Measurements from ENCODE around the gene OTOG.

The OTOG gene

DNA sequence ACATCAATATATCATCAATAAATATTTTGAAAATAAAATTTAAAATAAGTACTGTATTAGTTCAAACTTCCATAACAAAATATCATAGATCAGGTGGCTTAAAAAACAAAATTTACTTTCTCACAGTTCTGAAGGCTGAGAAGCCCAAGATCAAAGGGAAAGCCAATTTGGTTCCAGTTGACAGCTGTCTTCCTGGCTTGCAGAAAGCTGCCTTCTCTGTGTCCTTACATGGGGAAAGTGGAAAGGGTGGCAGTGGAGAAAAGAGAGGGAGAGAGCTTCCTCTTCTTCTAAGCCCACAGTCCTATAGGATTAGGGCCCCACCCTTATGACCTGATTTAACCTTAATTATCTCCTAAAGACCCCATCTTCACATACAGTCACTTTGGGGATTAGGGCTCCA, 121.1 kb downstream of the OTOG start:
- no peak for DNase-seq

DNA sequence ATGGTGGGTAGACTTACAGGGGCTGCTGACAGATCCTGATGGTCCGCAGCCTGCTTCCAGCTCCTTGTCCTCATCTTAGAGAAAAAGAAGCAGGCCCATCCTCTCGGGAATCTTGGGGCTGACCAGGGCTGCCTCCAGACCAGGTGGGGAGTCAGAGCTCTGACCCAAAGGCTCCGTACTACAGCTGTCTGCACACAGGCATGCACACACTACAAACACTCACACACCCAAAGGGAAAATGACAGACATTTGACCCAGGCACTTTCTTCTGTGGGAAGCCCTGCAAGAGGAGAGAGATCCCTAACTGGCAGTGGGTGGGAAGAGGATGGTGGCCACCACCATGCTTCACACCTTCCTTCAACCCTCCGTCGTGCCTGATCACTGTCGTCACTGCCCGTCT, 125.4 kb downstream of the OTOG start:
- DNase-seq: no peak

DNA sequence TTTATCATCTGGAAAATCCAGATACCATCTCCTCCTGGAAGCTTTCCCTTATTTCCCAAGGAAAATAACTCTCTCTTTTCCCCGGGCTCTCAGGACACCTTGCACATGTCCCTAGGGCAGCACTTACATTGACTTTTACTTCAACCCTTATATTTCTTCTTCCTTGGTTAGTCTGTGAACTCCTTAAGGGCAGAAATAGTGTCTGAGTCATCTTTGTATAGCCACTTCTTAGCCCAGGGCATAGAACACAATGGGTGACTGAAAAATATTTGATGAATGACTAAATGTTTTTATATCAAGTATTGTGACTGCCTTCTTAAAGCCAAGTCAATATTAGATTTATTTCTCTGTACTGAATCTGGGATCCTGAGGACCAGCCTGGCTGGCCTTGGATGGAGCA, 126.9 kb downstream of the OTOG start:
- DNase-seq: no peak

DNA sequence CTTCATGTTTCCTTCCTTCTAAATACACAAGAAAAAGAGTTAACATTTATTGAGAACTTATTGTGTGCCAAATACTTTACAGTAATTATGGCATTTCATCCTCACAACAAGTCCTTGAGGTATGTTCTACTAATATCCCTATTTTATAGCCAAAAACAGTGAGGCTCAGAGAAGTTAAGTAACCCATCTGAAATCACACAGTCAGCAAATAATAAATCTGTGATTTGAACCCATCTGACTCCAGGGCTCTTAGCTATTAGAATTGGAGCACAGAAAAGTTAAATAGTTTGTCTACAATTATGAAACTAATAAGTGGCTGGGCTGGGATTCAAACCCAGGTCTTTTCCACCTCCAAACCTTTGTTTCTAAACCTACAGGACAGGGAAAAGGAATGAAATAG, 135.8 kb downstream of the OTOG start:
- DNase-seq: no peak

DNA sequence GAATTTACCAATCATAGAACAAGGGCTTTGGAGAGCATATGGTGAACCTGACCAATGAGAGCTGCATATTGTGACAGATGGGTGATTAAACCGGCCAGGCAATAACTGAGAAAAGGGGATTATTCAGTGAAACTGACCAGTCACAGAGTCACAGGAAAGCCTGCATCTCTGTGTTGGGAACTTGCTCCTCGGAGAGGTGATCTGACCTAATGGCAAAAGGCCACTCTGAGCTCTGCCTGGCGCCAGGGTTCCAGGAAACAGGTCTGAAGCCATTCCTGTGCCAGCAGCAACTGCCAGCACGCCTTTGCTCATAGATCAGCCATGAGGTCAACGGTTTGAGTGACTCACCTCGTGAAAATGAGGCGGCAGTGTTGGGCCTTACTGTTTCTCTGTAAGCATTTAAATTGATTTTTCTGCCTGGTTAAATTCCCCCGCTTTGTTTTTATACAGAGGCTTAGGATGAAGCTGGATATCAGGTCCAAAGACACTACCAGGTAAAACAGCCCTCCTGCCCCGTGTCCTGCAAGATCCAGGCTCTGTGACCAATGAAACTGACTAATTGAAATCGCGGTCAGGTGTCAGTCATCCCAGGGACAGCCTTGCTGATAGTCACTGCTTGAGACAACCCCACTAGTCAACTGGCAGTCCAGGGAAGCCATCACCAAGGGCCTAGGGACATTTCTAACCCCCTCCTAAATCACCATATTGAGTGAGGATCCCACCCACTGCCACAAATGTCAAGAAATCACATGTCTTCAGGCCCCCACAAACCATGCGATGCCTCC, 136.5 kb downstream of the OTOG start:
- no peak for DNase-seq

DNA sequence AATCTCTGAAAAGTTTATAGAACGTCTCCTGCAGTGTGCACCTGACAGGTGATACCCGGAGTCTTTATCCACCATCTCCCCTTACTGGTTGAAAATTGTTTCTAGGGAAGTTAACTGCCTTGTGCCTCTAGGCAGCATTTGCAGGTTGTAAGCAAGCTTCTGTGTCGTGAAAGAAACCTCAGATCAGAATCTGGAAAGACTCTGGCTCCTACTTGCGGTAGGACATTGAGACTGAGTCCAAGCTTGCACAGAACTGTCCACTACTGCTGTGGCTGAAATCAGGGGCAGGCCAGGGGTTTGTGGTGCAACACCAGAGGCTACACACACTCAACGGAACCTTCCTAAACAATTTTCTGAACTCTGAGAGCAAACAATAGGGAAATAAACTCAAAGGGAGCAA, 137.5 kb downstream of the OTOG start:
- no peak for DNase-seq

DNA sequence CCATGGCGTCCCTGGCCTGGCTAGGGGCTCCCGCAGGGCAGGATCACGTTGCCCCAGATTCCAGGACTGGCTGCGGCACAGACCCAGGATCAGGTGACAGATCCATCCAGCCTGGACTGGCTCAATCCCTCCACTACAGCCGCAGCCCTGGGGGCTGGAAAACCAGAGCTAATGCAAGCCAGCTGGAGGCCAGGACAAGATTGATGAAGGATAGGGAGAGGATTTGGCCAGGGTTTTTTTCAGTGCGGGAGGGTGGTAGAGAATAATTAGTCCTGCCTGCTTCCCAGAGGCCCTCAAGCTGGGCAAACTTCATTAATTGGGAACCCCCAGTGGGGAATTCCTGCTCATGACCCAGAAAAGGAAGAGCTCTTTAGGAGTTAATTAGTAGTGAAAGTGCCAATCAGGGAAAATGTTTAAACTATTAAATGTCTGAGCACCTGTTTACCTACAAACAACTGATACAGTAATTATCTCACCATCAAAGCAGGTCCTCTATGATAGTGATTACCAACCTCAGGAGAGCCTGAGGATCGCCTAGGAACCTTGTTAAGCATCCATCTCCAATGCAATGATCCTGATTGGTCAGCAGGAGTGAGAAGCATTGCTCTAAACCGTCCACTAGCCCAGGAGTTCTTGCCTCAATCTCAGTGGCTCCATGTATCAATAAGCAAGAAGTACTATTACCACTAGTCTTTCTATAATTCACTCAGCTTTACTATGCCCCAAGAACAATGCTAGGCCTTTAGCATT, 139.3 kb downstream of the OTOG start:
- no peak for DNase-seq

DNA sequence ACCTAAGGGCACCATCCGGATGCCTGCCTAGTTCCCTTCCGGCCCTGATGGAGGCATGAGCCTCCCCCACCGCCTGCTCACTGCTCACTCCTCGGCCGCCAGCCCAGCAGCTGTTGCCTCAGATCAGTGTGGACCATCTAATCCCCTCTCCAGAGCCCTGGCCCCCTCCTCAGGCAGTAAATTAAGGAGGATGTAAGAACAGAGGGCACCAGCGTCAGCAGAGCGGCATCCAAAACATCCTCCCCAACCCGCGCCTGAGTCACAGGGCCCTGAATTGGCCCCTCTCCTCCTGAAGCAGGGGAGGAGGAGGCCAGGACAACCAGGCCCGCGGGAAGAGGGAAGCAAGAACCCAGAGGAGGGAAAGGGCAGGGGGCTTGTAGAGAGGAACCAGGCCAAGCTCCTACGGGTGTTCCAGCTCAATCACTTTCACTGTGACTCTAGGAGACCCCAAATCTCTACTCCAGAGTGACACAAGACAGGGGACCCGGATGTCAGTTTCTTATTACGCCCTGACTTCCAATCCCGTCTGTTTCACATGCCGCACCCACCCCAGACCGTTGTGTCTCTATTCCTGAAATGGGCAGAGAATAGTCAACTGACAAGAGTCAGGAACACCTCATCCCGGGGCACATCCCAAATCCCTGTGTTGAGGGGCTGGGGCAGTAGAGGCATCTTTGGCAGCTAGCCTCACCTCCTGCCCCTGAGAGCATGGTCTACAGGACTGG, 141.0 kb downstream of the OTOG start:
- DNase-seq: no peak

DNA sequence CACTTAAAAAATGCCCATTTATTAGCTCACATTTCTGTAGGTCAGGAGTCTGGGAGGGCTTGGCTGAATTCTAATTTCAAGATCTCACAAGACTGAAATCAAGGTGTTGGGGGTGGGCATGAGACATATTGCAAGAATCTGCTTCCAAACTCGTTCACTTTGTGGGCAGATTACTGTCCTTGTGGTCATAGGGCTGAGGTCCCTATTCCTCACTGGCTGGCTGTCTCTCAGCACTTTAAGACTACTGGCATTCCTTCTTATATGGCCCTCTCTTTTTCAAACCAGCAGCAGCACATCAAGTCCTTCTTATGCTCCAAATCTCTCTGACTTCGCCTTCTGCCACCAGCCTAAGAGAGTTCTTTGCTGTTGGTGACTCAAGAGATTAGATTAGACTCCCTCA, 144.5 kb downstream of the OTOG start:
- no peak for DNase-seq

DNA sequence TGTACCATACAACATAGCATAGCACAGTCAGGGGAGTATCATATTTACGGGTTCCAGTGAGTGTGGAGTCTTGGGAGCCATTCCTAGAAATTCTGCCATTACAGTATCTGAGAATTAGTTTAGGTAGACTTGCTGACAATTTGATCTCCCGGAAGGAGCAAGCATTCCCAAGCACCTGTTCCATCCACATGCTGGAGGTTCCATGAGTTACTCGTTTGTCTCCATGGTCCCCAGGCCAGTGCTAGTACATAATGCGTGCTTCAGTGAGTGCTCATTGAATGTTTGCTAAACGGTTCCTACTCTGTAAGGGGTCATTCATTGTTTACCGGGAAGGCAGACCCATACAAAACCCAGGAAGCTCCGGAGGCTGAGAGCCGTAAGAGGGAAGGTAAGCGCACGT, 144.9 kb downstream of the OTOG start:
- DNase-seq: no peak

DNA sequence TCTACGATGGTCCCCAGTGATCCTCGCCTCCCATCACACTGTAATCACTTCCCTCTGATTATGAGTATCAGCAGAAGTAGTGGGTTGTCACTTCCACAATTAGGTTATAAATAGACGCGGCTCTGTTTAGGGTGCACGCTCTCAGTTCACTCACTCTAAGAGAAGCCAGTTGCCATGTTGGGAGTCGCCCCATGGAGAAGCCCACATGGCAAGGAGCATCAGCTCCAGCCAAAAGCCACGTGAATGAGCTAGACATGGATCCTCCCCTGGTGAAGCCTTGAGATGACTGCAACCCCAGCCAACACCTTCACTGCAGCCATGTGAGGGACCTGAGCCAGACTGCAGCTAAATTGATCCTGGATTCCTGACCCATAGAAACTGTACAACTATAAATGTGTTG, 145.9 kb downstream of the OTOG start:
- DNase-seq: no peak

DNA sequence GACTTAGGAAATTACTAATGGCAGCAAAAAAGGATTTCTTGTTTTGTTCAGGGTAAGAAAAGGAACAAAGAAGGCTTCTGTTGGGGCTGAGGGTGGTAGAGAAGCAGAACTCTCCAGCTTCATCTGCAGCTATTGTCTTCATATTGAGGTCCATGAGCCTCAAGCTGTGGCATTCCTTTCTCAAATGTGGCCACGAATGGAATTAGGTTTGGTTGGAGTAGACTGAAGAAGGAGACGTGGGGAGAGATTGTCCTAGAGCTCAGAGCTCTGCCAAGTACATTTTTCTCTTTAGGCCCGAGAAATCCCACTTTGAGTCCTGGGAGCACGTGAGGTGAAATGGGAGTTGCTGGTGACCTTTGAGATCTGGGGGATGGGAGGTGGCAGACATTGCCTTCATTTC, 146.5 kb downstream of the OTOG start:
- no peak for DNase-seq

DNA sequence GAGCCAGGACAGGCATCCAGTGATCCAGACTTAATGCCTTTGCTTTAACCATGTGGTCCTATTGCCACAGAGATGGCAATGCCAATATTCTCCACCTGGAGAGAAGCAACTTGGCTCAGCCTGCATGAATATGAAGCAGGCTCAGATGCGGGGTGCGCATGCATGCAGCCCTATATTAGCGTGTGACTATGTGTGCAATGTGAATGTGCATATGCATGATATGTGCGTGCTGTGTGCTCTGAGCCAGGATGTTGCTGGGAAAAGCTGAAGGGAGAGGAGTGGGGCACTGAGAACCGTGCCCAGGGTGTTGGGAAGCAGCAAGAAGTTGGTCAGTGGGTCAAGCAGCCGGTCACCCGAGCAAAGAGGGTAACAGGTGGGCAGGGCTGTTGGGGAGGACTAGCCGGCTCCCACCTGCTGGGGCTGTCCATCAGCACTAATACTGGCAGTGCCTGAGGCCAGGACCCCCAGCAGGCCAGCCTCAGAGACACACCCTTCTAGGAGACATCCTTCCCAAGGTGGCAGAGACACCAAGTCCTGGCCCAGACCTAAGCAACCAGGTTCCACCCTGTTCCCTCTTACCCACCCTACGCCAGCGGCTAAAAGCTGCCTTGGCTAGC, 147.5 kb downstream of the OTOG start:
- DNase-seq: no peak

DNA sequence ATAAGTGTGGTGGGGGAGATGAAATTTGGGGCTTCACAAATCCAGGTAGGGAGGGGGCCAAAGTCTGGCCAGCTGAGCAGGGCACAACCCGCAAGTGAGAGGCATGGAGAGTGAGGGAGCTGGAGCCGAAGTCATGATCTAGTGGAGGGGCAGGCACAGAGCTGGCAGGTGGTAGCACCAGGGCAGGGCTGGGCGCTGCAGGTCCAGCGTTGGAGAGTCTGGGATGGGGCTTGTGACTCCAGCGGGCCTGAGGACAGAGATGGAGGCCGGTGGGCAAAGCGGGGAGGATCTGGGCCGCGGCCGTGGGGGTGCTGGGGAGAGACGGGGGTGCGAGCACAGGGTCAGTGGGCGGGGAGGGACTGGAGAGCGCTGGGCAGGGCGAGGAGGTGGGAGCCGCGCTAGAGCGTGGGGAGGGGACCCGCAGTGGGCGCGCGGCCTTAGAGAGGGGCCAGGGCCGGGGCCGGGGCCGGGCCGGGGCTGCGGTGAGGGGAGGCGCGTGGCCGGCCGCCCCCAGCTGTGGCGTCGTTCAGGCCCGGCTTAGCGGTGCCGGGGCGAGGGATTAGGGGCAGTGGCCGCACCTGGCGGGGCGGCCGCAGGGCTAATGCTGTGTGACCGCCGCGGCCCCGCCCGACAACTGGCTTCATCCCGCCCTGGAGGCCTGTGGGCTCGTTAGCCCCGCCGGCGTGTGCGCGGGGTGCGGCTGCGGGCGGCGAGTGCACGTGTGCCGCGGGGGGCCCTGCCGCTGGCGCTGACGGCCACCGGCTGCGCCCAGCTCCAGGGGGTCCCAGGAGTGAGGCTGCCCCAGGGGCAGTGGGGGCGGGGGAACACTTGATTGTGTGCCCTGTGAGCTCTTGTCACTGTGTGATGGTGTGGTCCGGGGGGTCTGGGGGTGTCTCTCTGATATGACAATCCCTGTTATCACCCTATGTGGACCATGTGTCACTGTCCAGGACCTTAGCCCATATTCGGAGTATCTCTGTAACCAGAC, 148.7 kb downstream of the OTOG start:
- DNase-seq: no peak

DNA sequence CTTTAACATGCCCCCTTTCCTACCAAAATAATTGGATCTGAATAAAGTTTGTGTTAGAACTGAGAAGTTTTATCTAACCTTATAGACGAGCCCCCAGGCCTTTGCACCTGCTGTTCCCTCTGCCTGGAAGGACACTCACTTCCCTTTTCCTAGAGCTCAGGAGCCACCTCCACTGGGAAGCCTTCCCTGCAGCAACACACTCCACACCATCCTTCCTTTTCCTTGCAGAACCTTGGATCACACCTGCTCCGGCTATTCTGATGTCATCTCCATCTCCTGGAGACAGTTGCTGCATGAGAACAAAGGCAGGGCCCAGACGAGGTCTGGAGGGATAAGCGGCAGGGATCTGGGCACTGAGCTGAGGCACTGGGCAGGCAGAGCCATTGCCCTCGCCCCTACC, 149.7 kb downstream of the OTOG start:
- DNase-seq: no peak
